RWPE1 (cell line): Measurements from ENCODE around the gene FAM107B.

Source experiments
- CTCF ChIA-PET: fragments of 350-600 bp; sonication (Branson Sonifier 250); formaldehyde crosslinking; extraction: SDS; loops from one replicate; lab custom pipeline; 2021; lab: Yijun Ruan, JAX
- POLR2A ChIA-PET: fragments of 400-600 bp; formaldehyde crosslinking; extraction: SDS; loops from one replicate; lab custom pipeline; 2020; ENCODE audit warnings: antibody characterized with exemption; ENCODE audit not compliant: low non-redundant PET; lab: Yijun Ruan, JAX
- DNase-seq: peaks from one replicate; pipeline ENCODE4 v3.0.0; 2012; ENCODE audit warnings: low spot score
- H3K27ac ChIP-seq: fragments of 450-650 bp; 2 replicates; pipeline ENCODE4 v1.5.1; 2017
- TF ChIP-seq, protein P1 (sequence below): fragments of 450-650 bp; conservative IDR thresholded peaks from 2 replicates; pipeline ENCODE4 v1.5.1; 2017; ENCODE audit warnings: low read depth, mild to moderate bottlenecking

The FAM107B gene

DNA sequence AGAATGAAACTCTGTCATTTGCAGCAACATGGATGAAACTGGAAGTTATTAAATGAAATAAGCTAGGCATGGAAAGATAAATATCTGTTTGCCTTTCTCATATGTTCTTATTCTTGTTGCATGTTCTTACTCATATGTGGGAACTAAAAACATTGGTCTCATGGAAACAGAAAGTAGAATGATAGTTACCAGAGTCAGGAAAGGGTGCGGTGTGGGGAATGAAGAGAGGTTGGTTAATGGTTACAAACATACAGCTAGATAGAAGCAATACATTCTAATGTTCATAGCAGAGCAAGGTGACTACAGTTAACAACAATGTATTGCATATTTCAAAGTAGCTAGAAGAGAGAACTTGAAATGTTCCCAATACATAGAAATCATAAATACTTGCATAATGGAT is 105.1 kb downstream of the FAM107B start:
- POLR2A ChIA-PET = no interaction called here
- TF ChIP-seq, protein P1, sequence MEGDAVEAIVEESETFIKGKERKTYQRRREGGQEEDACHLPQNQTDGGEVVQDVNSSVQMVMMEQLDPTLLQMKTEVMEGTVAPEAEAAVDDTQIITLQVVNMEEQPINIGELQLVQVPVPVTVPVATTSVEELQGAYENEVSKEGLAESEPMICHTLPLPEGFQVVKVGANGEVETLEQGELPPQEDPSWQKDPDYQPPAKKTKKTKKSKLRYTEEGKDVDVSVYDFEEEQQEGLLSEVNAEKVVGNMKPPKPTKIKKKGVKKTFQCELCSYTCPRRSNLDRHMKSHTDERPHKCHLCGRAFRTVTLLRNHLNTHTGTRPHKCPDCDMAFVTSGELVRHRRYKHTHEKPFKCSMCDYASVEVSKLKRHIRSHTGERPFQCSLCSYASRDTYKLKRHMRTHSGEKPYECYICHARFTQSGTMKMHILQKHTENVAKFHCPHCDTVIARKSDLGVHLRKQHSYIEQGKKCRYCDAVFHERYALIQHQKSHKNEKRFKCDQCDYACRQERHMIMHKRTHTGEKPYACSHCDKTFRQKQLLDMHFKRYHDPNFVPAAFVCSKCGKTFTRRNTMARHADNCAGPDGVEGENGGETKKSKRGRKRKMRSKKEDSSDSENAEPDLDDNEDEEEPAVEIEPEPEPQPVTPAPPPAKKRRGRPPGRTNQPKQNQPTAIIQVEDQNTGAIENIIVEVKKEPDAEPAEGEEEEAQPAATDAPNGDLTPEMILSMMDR = no peak
- CTCF ChIA-PET = no interaction called here
- DNase-seq = no peak
- H3K27ac ChIP-seq = no peak overlapping the region

DNA sequence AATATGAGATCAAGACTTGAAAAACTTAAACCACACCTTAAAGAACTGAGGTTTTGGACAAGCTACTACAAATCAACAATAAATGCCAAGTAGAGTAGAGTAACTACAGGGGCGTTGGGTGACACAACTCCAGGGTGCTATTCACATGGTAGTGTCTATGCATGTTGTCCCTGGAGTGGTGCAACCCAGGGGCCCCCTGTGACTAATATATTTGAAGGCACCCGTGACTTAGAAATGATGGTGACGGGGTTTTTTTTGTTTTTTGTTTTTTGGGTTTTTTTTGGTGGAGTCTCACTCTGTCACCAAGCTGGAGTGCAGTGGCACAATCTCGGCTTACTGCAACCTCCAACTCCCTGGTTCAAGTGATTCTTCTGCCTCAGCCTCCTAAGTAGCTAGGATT is 106.9 kb downstream of the FAM107B start:
- ChIA-PET CTCF (interaction anchor here (0.6 kb wide), 1 partner anchor 1028 kb away, joined by 5 read pairs; no protein-coding TSS in a partner anchor), POLR2A (no interaction called here)
- no peak overlapping the region for H3K27ac ChIP-seq
- TF ChIP-seq, protein P1 = no peak
- no peak for DNase-seq

DNA sequence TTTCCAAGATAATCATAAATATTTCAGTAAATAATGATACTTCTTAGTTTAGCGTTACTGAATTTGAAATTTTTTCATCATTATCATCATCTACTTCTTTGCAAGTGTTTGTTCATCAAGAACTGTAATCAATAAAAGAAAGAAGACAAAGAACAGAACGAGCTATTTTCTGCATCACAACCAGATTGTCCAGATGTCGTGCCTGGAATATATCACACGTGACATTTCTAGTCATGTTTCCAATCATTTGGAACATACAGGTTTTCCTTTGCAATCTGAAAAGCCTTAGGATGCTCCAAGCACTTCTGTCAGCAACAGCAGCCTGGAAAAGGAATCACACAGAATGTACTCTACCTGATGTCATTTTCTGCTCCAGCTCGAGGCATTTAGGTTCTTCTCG is 107.4 kb downstream of the FAM107B start:
- DNase-seq = no peak
- TF ChIP-seq, protein P1 = no peak
- H3K27ac ChIP-seq = no peak overlapping the region
- CTCF ChIA-PET = no interaction called here
- POLR2A ChIA-PET = no interaction called here

DNA sequence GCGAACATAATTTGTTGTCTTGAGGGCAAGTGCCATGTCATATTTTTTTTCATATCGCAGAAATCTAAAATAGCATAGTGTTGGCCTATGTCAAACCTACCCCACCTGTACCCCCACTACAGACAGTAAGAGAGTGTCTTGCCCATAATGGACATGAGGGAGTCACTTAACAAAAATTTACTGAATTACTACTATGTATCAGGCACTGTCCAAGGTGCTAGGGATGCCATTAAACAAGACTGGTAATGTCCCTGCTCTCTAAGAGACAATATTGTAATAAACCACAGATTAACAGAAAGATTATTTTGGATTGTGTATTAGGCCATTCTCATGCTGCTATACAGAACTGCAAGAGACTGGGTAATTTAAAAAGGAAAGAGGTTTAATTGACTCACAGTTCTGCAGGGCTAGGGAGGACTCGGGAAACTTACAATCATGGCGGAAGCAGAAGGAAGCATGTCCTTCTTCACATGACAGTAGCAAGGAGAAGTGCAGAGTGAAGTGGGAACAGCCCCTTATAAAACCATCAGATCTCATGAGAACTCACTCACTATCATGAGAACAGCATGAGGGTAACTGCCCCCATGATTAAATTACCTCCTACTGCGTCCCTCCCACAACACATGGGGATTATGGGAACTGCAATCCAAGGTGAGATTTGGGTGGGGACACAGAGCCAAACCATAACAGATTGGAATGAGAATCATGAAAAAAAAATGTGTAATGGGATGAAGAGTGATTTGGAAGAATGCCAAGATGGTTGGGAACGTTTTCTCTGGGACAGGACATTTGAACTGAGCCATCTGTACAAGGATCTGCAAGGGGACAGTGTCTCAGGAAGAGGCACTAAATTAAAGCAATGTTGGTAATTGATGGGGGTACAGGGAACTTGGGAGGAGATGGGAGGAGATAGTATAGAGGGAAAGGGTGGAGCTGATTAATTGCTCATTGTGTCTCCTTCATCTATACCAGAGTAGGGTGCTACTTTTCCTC is 108.5 kb downstream of the FAM107B start:
- DNase-seq = no peak
- no peak overlapping the region for H3K27ac ChIP-seq
- TF ChIP-seq, protein P1 = no peak
- POLR2A ChIA-PET = no interaction called here
- CTCF ChIA-PET = no interaction called here

DNA sequence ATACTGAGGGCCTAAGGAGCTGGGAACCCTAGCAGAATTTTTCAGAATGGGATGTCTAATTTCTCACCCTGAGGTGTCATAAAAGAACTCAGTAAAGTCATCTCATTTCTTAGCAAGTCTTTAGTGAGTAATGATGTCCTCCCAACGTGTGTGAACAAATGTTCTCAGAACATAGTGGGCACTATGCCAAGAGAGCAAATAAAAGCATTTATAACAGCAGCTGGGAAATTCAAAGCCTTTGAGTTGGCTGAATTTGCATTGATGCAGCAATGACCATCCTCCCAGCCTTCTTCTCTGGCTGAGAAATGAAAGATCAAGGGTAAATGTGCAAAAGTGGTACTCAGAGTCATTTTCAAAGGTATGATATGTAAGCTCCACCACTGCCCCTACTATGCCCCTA is 109.4 kb downstream of the FAM107B start:
- CTCF ChIA-PET = interaction anchor here (0.6 kb wide), 2 partner anchors 122 to 298 kb away, joined by 3 read pairs; no protein-coding TSS in a partner anchor
- TF ChIP-seq, protein P1 = no peak
- no peak overlapping the region for H3K27ac ChIP-seq
- peak; percentile 42 for DNase-seq
- POLR2A ChIA-PET = no interaction called here

DNA sequence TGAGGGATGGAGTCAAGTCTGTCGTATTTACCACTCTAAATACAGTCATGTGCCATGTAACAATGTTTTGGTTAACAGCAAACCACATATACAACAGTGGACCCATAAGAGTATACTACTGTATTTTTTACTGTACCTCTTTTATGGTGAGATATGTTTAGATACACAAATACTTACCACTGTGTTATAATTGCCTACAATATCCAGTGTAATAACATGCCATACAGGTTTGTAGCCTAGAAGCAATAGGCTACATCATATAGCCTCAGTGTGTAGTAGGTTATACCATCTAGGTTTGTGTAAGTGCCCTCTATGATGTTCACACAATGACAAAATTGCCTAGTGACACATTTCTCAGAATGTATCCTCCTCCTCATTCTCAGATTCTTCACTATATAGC is 110.4 kb downstream of the FAM107B start:
- CTCF ChIA-PET = no interaction called here
- TF ChIP-seq, protein P1 = no peak
- H3K27ac ChIP-seq = no peak overlapping the region
- DNase-seq = no peak
- POLR2A ChIA-PET = no interaction called here
